Liver (tissue), 9 donors: ENCODE measurements around the gene STC2. TPM values are rescaled to one million over a fixed set of nuclear protein-coding genes. Genes with fewer than 3 reads are reported as not detected.

Experiments used
- DNase-seq: peaks from one replicate; pipeline ENCODE4 v3.0.0-alpha.2; 2017; ENCODE audit warnings: low spot score
- H3K27ac ChIP-seq, 2 donors: one replicate each; pipeline ENCODE4 v1.7.0; 2013; ENCODE audit warnings: inconsistent platforms in 2 of 2, low read length in 2 of 2, control low read depth in 1 of 2, low read depth in 1 of 2, mild to moderate bottlenecking in 1 of 2
- H3K27me3 ChIP-seq, 4 donors: one replicate each; pipeline versions ENCODE4 v1.6.1 to v1.7.0; 2013; ENCODE audit warnings: low read length in 3 of 4, inconsistent platforms in 1 of 4, mild to moderate bottlenecking in 1 of 4, moderate library complexity in 1 of 4; ENCODE audit not compliant: control insufficient read depth in 4 of 4, insufficient read depth in 4 of 4
- H3K36me3 ChIP-seq, 4 donors: one replicate each; pipeline versions ENCODE4 v1.6.1 to v1.7.0; 2013; ENCODE audit warnings: low read length in 3 of 4, mild to moderate bottlenecking in 3 of 4, low read depth in 1 of 4, moderate library complexity in 1 of 4; ENCODE audit not compliant: control insufficient read depth in 4 of 4, insufficient read depth in 3 of 4
- H3K4me1 ChIP-seq, 4 donors: one replicate each; pipeline versions ENCODE4 v1.6.1 to v1.7.0; 2013; ENCODE audit warnings: low read length in 3 of 4, mild to moderate bottlenecking in 3 of 4, moderate library complexity in 1 of 4; ENCODE audit not compliant: control insufficient read depth in 4 of 4, insufficient read depth in 4 of 4
- H3K4me3 ChIP-seq, 3 donors: one replicate each; pipeline versions ENCODE4 v1.6.1 to v1.7.0; 2013; ENCODE audit warnings: low read length in 3 of 3, control low read depth in 1 of 3, low read depth in 1 of 3, mild to moderate bottlenecking in 1 of 3
- H3K9ac ChIP-seq, 2 donors: one replicate each; pipeline ENCODE4 v1.7.0; 2013; ENCODE audit warnings: low read length in 2 of 2, mild to moderate bottlenecking in 2 of 2, moderate library complexity in 2 of 2, control low read depth in 1 of 2, low read depth in 1 of 2
- H3K9me3 ChIP-seq, 4 donors: one replicate each; pipeline versions ENCODE4 v1.6.1 to v1.7.0; 2013; ENCODE audit warnings: low read length in 3 of 4; ENCODE audit not compliant: control insufficient read depth in 4 of 4
- ATF3 ChIP-seq: IDR thresholded peaks from 2 replicates; pipeline ENCODE4 v1.6.1; 2016; ENCODE audit warnings: antibody characterized with exemption
- CTCF ChIP-seq: fragments of 150-350 bp; IDR thresholded peaks from 2 replicates; pipeline ENCODE4 v1.5.1; 2017; ENCODE audit warnings: improper control_type of control experiment, low read depth, low read length; ENCODE audit not compliant: missing input control
- EGR1 ChIP-seq, 2 donors: IDR thresholded peaks; 2 replicates each; pipeline ENCODE4 v1.6.1; 2016 to 2018; ENCODE audit warnings: antibody characterized with exemption in 2 of 2, low read depth in 2 of 2
- FOXA1 ChIP-seq: IDR thresholded peaks from 2 replicates; pipeline ENCODE4 v1.6.1; 2016; ENCODE audit warnings: antibody characterized with exemption
- FOXA2 ChIP-seq: IDR thresholded peaks from 2 replicates; pipeline ENCODE4 v1.6.1; 2016; ENCODE audit warnings: antibody characterized with exemption
- GABPA ChIP-seq, 2 donors: IDR thresholded peaks in 1 of 2; conservative IDR thresholded peaks in 1 of 2; 2 replicates each; pipeline ENCODE4 v1.6.1; 2016; ENCODE audit warnings: antibody characterized with exemption in 2 of 2, mild to moderate bottlenecking in 1 of 2, moderate library complexity in 1 of 2
- HNF4A ChIP-seq, 2 donors: conservative IDR thresholded peaks; 2 replicates each; pipeline ENCODE4 v1.6.1; 2016; ENCODE audit warnings: antibody characterized with exemption in 2 of 2, mild to moderate bottlenecking in 2 of 2
- HNF4G ChIP-seq: IDR thresholded peaks from 2 replicates; pipeline ENCODE4 v1.6.1; 2016; ENCODE audit warnings: antibody characterized with exemption
- MAX ChIP-seq: IDR thresholded peaks from 2 replicates; pipeline ENCODE4 v1.6.1; 2016; ENCODE audit warnings: antibody characterized with exemption
- RAD21 ChIP-seq, 2 donors: IDR thresholded peaks; 2 replicates each; pipeline ENCODE4 v1.6.1; 2016; ENCODE audit warnings: antibody characterized with exemption in 2 of 2, mild to moderate bottlenecking in 2 of 2
- REST ChIP-seq: IDR thresholded peaks from 2 replicates; pipeline ENCODE4 v1.6.1; 2016; ENCODE audit warnings: antibody characterized with exemption, mild to moderate bottlenecking
- RXRA ChIP-seq, 2 donors: IDR thresholded peaks; 2 replicates each; pipeline ENCODE4 v1.6.1; 2017 to 2018; ENCODE audit warnings: antibody characterized with exemption in 2 of 2, mild to moderate bottlenecking in 1 of 2
- SP1 ChIP-seq: IDR thresholded peaks from 2 replicates; pipeline ENCODE4 v1.6.1; 2018; ENCODE audit warnings: antibody characterized with exemption, mild to moderate bottlenecking
- TAF1 ChIP-seq: conservative IDR thresholded peaks from 2 replicates; pipeline ENCODE4 v1.6.1; 2016; ENCODE audit warnings: antibody characterized with exemption, mild to moderate bottlenecking
- YY1 ChIP-seq: IDR thresholded peaks from 2 replicates; pipeline ENCODE4 v1.6.1; 2016; ENCODE audit warnings: antibody characterized with exemption, mild to moderate bottlenecking
- ZBTB33 ChIP-seq: IDR thresholded peaks from 2 replicates; pipeline ENCODE4 v1.6.1; 2016; ENCODE audit warnings: antibody characterized with exemption
- WGBS: extraction: QIAGEN DNeasy Blood & Tissue Kit; methylation state at CpG from one replicate; pipeline ENCODE4 v1.1.7; 2013; 5-methylcytosine and 5-hydroxymethylcytosine counted together
- polyA plus RNA-seq, 2 donors: library from polyadenylated mRNA; stranded (reverse) in 1 of 2; unstranded in 1 of 2; fragments of 200-250 nt in 1 of 2; fragments of >200 nt in 1 of 2; fragmentation: Nextera tagmentation in 1 of 2; extraction: Ambion mirVana in 1 of 2; gene quantifications; one replicate each; pipeline versions ENCODE4 v1.2.1 to v1.2.3, GENCODE V29; 2013 to 2015
- total RNA-seq, 2 donors: library from RNA; depleted of rRNA; stranded (reverse); fragments of >200 nt; gene quantifications; one replicate each; pipeline ENCODE4 v1.2.3, GENCODE V29; 2014
- donor health status: healthy.
- donor health status: healthy.
- donor health status: healthy.
- donor health status: healthy.
- donor health status: healthy.

STC2 gene
- total and polyA plus RNA-seq, 4 donors, result 0.04 to 0.18 (median 0.17) TPM; not detected in 1

- 87% methylated on average over 10 of the region's 10 CpGs for WGBS
- Histone ChIP-seq H3K36me3 (no peaks in the 10 kb centered on the region), H3K4me1 (no peaks in the 10 kb centered on the region), H3K9ac (no peak overlapping the region), H3K27me3 (no peaks in the 10 kb centered on the region), H3K4me3 (no peak overlapping the region), H3K9me3 (no peaks in the 10 kb centered on the region), H3K27ac (no peak overlapping the region)
- TF ChIP-seq TAF1 (no peak), FOXA2 (no peak), HNF4A (conservative IDR thresholded peaks at IDR 0.05) (no peak), FOXA1 (no peak), YY1 (no peak), RAD21 (IDR thresholded peaks at IDR 0.05) (no peak), RXRA (IDR thresholded peaks at IDR 0.05) (no peak), ATF3 (no peak)
- no peak for DNase-seq
Measured at GRCh38 chr5:173338380-173339015, 10.3 kb upstream of the STC2 start.

GRCh38 chr5:173334808-173335207 lies 6.6 kb upstream of the STC2 start:
- no peak for TF ChIP-seq EGR1 (IDR thresholded peaks at IDR 0.05; ENCODE audit: low read depth in 2 of 2)
- TF ChIP-seq CTCF, result no peak
- no peak for TF ChIP-seq SP1
- no peak for TF ChIP-seq ATF3
- TF ChIP-seq REST, result no peak
- no peak for TF ChIP-seq RAD21 (IDR thresholded peaks at IDR 0.05)
- no peak for TF ChIP-seq ZBTB33
- no peak for TF ChIP-seq MAX
- no peak for TF ChIP-seq FOXA1
- no peak for TF ChIP-seq HNF4G
- no peak for TF ChIP-seq GABPA (IDR thresholded peaks at IDR 0.05 in 1 of 2, conservative IDR thresholded peaks at IDR 0.05 in 1 of 2)
- TF ChIP-seq RXRA (IDR thresholded peaks at IDR 0.05), result no peak
- TF ChIP-seq FOXA2, result no peak
- TF ChIP-seq TAF1, result no peak
- DNase-seq, result no peak
- H3K27me3 ChIP-seq, result peaks cover 0 to 3% (median under 1%) of the 10 kb centered on the region in 4 donors
- WGBS, result 71% methylated on average over 2 of the region's 2 CpGs
- no peaks in the 10 kb centered on the region for H3K9me3 ChIP-seq
- H3K27ac ChIP-seq, result no peak overlapping the region
- H3K4me3 ChIP-seq, result no peak overlapping the region
- no peaks in the 10 kb centered on the region for H3K36me3 ChIP-seq
- no peak overlapping the region for H3K9ac ChIP-seq
- no peaks in the 10 kb centered on the region for H3K4me1 ChIP-seq
